VCaP (cell line): ENCODE results near the gene PCDH15.
A peak's percentile ranks its signal among the peaks of the same experiment; 100 is the strongest.

Experiments used
- H3K27ac ChIP-seq: fragments of 450-650 bp; 2 replicates; pipeline ENCODE4 v1.5.1; 2017
- TF ChIP-seq, protein P1 (sequence below): fragments of 450-650 bp; conservative IDR thresholded peaks from 2 replicates; pipeline ENCODE4 v1.5.1; 2017; ENCODE audit warnings: mild to moderate bottlenecking, moderate library complexity

Gene PCDH15

DNA sequence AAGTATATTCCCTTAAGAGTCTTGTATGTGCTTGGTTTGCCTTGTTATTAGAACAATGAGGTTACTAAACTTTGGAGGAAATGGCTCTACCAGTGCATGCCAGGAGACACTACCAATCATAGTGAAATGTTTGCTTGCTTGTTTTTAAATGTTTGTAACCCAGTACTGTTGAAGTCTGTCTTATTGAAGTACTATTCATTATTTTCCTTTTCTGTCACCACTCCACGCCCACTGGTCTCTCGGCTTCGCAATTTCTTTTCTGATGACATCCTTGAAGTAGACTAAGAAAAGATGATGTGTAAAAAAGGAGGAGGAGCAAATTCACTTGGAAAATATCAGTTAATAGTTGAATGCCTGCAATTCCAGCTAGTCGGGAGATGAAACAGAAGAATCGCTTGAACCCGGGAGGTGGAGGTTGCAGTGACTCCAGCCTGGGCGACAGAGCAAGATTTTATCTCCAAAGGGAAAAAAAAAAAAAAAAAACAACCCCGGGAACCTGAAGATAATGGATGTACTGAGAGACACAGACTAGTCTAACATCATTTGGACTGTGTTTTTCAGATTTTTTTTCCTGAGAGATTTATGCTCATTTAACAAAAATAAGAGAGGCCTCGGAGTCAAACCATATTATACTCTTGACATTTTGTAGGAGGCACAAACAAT lies 959.4 kb downstream of the PCDH15 start:
- TF ChIP-seq, protein P1, sequence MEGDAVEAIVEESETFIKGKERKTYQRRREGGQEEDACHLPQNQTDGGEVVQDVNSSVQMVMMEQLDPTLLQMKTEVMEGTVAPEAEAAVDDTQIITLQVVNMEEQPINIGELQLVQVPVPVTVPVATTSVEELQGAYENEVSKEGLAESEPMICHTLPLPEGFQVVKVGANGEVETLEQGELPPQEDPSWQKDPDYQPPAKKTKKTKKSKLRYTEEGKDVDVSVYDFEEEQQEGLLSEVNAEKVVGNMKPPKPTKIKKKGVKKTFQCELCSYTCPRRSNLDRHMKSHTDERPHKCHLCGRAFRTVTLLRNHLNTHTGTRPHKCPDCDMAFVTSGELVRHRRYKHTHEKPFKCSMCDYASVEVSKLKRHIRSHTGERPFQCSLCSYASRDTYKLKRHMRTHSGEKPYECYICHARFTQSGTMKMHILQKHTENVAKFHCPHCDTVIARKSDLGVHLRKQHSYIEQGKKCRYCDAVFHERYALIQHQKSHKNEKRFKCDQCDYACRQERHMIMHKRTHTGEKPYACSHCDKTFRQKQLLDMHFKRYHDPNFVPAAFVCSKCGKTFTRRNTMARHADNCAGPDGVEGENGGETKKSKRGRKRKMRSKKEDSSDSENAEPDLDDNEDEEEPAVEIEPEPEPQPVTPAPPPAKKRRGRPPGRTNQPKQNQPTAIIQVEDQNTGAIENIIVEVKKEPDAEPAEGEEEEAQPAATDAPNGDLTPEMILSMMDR, result no peak
- no peak overlapping the region for H3K27ac ChIP-seq

DNA sequence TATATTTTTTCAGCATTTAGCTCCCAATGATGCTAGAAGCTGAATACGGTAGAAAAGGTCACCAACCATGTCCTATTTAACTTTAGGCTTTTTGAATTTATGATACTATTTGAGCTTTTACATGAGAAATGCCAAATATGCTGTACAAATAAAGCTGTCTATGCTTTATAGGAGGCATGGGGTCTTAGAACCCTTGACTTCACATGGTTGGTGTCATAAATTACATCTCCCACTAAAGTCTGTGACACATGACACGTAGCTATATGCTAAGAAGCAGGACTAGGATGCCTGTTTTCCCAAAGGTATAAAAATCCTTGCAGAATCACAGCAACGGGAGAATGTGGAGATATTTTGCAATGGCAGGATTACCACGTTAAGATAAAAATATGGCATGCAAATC lies 960.4 kb downstream of the PCDH15 start:
- TF ChIP-seq, protein P1, result no peak
- no peak overlapping the region for H3K27ac ChIP-seq

DNA sequence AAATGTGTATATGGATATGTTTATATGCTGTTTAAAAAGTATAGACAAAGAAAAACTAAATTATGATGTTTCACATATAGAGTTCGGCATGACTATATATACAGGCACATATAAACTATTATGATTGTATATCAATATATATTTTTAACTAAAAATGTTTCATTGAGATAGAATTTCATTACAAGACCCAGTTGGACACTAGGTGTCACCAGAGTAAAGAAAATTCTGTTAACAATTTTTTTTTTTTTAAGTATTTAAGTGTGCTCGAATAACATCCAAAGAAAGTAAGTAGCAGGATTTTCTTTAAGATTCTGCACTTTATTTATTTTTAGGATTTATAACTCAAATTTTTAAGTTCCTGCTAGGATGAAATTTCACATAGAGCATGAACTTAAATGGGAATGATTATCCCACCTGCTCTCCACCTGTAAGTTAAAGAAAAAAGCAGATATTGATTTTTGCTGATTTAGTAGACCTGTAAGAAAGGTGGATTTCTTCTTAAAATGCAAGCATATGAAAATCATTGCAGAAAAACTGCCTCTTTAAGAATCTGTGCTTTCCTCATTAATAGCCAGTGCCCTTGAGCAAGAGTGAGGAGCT lies 961.5 kb downstream of the PCDH15 start:
- TF ChIP-seq, protein P1, result peak; percentile 73
- no peak overlapping the region for H3K27ac ChIP-seq

DNA sequence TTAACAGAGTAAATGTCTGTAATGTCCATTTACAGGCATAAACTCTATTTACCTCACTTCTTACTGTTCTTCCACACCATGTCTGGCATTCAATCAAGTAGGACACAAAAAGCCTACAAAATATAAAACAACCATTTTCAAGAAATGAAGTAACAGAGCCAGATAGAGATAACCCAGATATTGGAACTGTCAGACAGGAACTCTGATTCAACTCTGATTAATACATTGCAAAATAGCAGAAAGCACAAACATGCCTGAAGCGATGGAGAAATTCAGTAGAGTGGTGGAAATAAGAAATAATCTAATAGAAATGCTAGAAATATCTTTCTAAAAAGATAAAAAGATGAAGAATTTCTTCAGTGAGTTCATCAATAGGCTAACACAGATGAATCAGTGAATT lies 964.4 kb downstream of the PCDH15 start:
- TF ChIP-seq, protein P1, result no peak
- no peak overlapping the region for H3K27ac ChIP-seq

DNA sequence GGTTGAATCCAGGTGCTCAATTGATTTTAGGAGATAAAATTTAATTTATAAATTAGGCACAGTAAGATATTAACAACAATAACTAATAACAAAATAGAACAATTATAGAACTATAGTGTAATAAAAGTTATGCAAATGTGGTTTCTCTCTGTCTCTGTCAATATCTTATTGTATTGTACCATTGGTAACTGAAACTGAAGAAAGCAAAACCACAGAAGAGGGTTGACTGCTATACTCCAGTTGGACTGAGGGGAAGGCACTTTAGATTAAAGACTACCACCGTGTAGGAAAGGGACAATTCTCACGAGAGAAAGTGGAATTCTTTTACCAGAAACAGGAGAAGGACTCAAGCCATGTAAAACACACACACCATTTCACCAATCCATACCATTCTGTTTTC lies 967.1 kb downstream of the PCDH15 start:
- H3K27ac ChIP-seq, result no peak overlapping the region
- TF ChIP-seq, protein P1, result no peak

DNA sequence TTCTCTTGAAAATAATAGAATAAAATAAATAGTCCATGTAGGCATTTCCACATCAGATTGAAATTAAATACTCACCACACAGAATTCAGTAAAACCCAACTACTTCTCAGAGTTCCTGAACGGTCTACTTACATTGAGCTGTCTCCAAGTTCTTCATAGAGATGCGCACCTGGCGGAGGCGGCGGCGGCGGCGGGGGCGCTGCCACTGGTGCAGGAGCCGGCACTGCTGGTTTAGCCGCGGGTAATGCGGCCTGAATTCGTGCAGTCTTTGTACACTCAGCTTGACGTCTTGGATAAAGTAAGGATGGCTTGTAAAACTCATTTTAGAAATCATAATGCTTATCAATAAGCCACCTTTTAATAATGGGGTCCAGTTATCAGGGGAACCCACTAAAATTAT lies 973.8 kb downstream of the PCDH15 start:
- no peak overlapping the region for H3K27ac ChIP-seq
- TF ChIP-seq, protein P1, result no peak

DNA sequence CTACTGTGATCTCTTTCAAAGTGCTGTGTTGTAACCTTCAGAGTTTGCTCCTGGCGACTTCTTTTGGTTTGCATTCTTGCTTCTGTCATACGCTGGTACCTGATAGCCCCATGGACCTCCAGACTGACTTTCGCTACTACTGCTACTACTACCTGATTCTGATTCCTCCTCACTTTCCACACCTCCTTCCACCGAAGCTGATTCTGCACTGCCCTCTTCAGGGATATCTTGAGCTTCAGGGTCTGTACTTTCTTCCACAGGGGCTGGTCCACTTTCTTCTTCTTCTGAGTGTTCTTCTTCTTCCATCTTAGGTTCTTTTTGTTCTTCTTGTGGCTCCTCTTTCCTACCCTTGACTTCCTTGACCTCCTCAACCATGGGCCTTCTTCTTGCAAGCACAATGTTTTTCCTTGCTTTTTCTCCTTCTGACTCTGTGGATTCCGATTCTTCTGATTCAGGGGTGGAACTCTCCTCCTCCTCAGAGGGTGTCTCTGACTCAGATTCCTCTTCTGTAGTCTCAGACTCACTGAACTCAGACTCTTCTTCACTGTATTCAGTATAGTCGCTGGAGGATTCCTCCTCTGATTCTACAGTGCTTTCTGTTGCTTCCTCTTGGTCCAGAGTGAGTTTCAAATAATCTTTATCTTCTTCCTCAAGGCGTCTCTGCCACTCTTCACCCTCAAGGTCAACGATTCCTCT lies 992.2 kb downstream of the PCDH15 start:
- H3K27ac ChIP-seq, result no peak overlapping the region
- TF ChIP-seq, protein P1, result peak; percentile 56
